HUES48 (cell line): ENCODE measurements around the gene ZFYVE26.

Source experiments
- H3K27ac ChIP-seq: one replicate; pipeline ENCODE4 v1.7.0; 2013; ENCODE audit warnings: low read depth, low read length, inconsistent platforms
- H3K27me3 ChIP-seq: 2 replicates; pipeline ENCODE4 v1.6.1; 2013; ENCODE audit warnings: mild to moderate bottlenecking, low read length; ENCODE audit not compliant: control insufficient read depth, insufficient read depth
- H3K36me3 ChIP-seq: 2 replicates; pipeline ENCODE4 v1.6.1; 2013; ENCODE audit warnings: low read length; ENCODE audit not compliant: control insufficient read depth, insufficient read depth
- H3K4me1 ChIP-seq: 2 replicates; pipeline ENCODE4 v1.6.1; 2013; ENCODE audit warnings: mild to moderate bottlenecking, low read length; ENCODE audit not compliant: control insufficient read depth, insufficient read depth
- H3K4me3 ChIP-seq: 2 replicates; pipeline ENCODE4 v1.5.1; 2013; ENCODE audit warnings: mild to moderate bottlenecking, low read depth, low read length
- H3K9ac ChIP-seq: 2 replicates; pipeline ENCODE4 v1.6.1; 2013; ENCODE audit warnings: mild to moderate bottlenecking, low read depth, low read length, moderate library complexity
- H3K9me3 ChIP-seq: 2 replicates; pipeline ENCODE4 v1.6.1; 2013; ENCODE audit warnings: low read length; ENCODE audit not compliant: control insufficient read depth, insufficient read depth

ZFYVE26 gene

GRCh38 chr14:67768219-67768618, 48.2 kb downstream of the ZFYVE26 start:
- no peaks in the 10 kb centered on the region for H3K27me3 ChIP-seq
- H3K27ac ChIP-seq = no peak overlapping the region
- H3K4me1 ChIP-seq = no peaks in the 10 kb centered on the region
- H3K9me3 ChIP-seq = no peaks in the 10 kb centered on the region
- no peak overlapping the region for H3K9ac ChIP-seq
- H3K4me3 ChIP-seq = no peak overlapping the region
- peaks cover 97% of the 10 kb centered on the region for H3K36me3 ChIP-seq

- Histone ChIP-seq H3K4me1 (no peaks in the 10 kb centered on the region), H3K9me3 (no peaks in the 10 kb centered on the region), H3K27me3 (no peaks in the 10 kb centered on the region), H3K9ac (no peak overlapping the region), H3K4me3 (no peak overlapping the region), H3K27ac (no peak overlapping the region), H3K36me3 (peaks cover 95% of the 10 kb centered on the region)
Measured at GRCh38 chr14:67766035-67766680, 50.2 kb downstream of the ZFYVE26 start.

DNA sequence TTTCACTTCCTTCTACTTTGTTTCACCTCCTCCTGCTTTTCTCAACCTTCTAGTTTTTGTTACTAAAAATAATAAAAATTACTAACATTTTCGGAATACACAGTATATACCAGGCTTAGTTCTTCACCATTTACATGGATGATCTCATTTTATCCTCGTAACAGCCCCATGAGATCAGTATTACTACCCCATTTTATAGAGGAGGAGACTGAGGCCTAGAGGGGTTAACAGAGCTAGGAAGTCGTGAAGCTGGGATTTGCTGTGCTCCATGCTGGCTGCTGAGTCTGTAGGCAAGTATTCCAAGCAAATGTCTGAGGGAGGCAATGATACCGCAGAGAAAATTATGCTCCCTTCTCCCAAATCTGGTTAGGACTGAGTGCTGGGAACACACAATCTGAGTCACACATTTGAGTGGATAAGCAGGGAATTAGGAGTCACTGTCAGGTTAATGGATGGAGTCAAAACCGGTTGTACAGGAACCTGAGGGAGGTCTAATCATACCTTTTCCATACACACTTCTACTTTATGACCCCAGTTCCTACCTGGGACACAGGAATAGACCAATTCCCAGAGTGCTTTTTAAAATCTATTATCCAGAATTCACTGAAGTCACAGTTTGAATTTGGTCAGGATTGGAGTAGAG, 51.1 kb downstream of the ZFYVE26 start:
- Histone ChIP-seq H3K36me3 (peaks cover 95% of the 10 kb centered on the region), H3K9ac (no peak overlapping the region), H3K4me3 (no peak overlapping the region)

GRCh38 chr14:67764496-67764895, 51.9 kb downstream of the ZFYVE26 start:
- no peak overlapping the region for H3K9ac ChIP-seq
- no peaks in the 10 kb centered on the region for H3K4me1 ChIP-seq
- peaks cover 96% of the 10 kb centered on the region for H3K36me3 ChIP-seq
- H3K9me3 ChIP-seq = no peaks in the 10 kb centered on the region
- H3K27me3 ChIP-seq = no peaks in the 10 kb centered on the region
- H3K4me3 ChIP-seq = no peak overlapping the region
- no peak overlapping the region for H3K27ac ChIP-seq

More for the DNA sequence above, 51.1 kb downstream of the ZFYVE26 start:
- H3K9me3 ChIP-seq = no peaks in the 10 kb centered on the region
- H3K27ac ChIP-seq = no peak overlapping the region
- H3K4me1 ChIP-seq = no peaks in the 10 kb centered on the region
- no peaks in the 10 kb centered on the region for H3K27me3 ChIP-seq

DNA sequence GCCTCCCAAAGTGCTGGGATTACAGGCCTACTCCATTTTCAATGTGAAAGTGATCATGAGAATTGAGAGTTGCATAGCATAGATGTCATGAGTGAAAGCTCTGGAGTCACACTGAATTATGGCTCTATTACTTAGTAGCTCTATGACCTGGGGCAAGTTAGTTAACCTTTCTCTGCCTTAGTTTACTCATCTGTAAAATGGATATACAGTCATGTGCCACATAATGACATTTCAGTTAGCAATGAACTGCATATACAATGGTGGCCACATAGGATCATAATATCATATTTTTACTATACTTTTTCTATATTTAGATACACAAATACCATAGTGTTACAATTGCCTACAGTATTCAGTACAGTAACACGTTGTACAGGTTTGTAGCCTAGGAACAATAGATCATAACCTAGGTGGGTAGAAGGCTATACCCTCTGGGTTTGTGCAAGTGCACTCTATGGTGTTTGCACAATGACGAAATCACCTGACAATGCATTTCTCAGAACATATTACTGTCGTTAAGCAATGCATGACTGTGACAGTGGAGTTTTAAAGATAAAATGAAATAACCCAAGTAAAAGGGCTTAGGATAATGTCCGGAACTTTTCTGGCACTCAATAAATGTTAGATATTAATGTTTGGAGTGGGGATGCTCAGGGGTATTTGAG, 53.1 kb downstream of the ZFYVE26 start:
- H3K9ac ChIP-seq = no peak overlapping the region
- H3K36me3 ChIP-seq = peaks cover 84% of the 10 kb centered on the region
- no peaks in the 10 kb centered on the region for H3K9me3 ChIP-seq
- H3K4me1 ChIP-seq = no peaks in the 10 kb centered on the region
- H3K27ac ChIP-seq = no peak overlapping the region
- H3K4me3 ChIP-seq = no peak overlapping the region
- H3K27me3 ChIP-seq = no peaks in the 10 kb centered on the region

GRCh38 chr14:67762051-67762450, 54.3 kb downstream of the ZFYVE26 start:
- Histone ChIP-seq H3K4me3 (no peak overlapping the region), H3K27me3 (no peaks in the 10 kb centered on the region), H3K4me1 (no peaks in the 10 kb centered on the region), H3K9me3 (no peaks in the 10 kb centered on the region), H3K36me3 (peaks cover 72% of the 10 kb centered on the region), H3K9ac (no peak overlapping the region), H3K27ac (no peak overlapping the region)

DNA sequence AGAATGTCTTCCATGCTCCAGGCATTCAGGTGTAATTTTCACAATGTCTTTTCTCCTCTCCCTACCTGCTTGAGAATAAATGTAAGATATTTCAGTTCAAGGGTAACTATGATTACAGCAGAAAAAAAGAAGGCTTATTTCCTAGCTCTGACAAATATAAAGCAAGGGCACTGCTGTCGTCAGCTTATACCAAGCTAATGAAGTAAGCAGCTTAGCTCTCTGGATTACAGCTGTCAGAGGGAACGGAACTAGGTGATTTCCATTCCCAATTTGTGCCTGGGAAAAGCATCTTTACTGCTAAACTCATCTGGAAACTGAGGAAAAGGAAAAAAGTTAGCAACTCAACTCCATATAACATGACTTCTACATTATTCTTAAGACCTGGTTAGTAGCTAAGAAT, 56.5 kb downstream of the ZFYVE26 start:
- no peaks in the 10 kb centered on the region for H3K27me3 ChIP-seq

DNA sequence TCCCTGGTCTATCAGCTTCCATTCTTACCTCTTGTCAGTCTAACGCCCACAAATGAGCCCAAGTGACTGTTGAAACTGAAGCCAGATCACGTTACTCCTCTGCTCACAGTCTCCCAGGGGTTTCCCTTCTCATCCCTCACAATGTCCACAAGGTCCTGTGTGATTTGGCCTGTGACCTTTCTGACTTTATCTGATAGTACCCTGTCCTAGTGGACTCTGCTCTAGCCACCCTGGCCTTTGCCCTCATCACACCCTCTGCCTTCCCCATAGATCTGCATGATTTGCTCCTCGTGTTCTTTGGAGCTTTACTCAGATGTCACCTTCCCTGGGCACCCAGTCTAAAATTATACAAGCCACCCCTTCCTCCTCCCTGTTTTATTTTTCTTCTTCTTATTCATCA, 59.2 kb downstream of the ZFYVE26 start:
- no peak overlapping the region for H3K9ac ChIP-seq
- H3K4me3 ChIP-seq = no peak overlapping the region
- no peaks in the 10 kb centered on the region for H3K9me3 ChIP-seq
- H3K27me3 ChIP-seq = no peaks in the 10 kb centered on the region
- H3K27ac ChIP-seq = no peak overlapping the region
- no peaks in the 10 kb centered on the region for H3K4me1 ChIP-seq
- H3K36me3 ChIP-seq = peaks cover 65% of the 10 kb centered on the region

More for the DNA sequence above, 56.5 kb downstream of the ZFYVE26 start:
- peaks cover 63% of the 10 kb centered on the region for H3K36me3 ChIP-seq
- H3K9me3 ChIP-seq = no peaks in the 10 kb centered on the region
- no peaks in the 10 kb centered on the region for H3K4me1 ChIP-seq
- no peak overlapping the region for H3K27ac ChIP-seq
- no peak overlapping the region for H3K9ac ChIP-seq
- H3K4me3 ChIP-seq = no peak overlapping the region

- Histone ChIP-seq H3K4me1 (no peaks in the 10 kb centered on the region), H3K27me3 (no peaks in the 10 kb centered on the region), H3K4me3 (no peak overlapping the region), H3K9ac (no peak overlapping the region), H3K36me3 (peaks cover 65% of the 10 kb centered on the region), H3K27ac (no peak overlapping the region), H3K9me3 (no peaks in the 10 kb centered on the region)
Measured at GRCh38 chr14:67756496-67756895, 59.9 kb downstream of the ZFYVE26 start.

DNA sequence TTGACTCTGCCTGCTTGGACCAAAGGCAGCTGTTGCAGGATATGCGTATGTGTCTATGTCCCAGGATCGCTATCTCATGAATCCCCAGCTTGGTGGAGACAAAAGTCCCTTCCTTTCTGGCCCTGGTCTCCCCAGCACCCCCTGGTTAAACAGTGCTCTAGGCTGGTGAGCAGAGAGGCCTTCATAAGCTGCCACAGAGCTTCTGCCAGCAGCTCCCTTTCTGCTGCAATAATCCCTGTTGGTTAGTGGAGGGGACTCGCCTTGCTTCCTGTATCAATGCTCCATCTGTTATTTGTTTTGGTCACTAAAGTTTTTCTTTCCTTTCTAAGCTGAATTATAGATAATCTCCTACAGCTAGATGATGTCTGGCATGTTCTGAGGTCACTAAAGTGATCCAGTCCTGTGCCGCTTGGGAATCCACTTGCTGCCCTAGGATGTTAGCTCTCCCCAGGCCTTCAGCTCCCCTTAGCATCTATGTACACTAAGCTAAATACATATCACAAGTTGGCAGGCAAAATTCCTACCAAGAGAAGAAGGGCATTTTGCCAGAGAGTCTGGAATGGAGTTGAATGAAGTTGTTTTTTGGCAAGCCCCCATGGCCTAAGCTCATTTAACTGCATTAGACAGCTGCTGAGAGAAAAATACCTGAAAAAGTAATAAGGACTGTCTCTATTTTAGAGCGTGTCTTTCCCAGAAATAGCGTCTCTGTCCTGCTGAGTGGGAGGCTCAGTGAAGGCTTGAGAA, 66.9 kb downstream of the ZFYVE26 start:
- Histone ChIP-seq H3K9me3 (no peaks in the 10 kb centered on the region), H3K9ac (no peak overlapping the region), H3K36me3 (peaks cover 71% of the 10 kb centered on the region), H3K27ac (no peak overlapping the region), H3K4me1 (no peaks in the 10 kb centered on the region), H3K27me3 (no peaks in the 10 kb centered on the region), H3K4me3 (no peak overlapping the region)

DNA sequence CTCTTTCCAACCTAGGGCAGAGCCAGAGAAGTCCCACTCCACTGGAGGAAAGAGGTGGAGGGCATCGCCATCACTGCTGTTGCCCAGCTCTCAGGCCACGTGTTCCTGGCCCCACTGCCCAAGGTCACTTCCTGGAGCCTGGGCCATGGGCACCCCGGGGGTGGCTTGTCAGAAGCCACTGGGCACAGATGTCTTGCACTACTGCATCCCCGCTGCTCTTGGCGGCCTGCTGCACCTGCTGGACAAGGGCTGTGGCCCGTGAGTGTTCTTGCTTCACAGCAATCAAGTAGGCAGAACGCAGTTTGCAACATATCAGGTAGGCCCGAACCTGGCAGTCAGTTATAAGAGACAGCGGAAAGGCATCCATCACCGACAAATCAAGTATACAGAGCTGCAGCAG, 68.1 kb downstream of the ZFYVE26 start:
- H3K36me3 ChIP-seq = peaks cover 59% of the 10 kb centered on the region
- no peak overlapping the region for H3K27ac ChIP-seq

More for the DNA sequence above, 68.1 kb downstream of the ZFYVE26 start:
- Histone ChIP-seq H3K9ac (no peak overlapping the region), H3K27me3 (no peaks in the 10 kb centered on the region), H3K9me3 (no peaks in the 10 kb centered on the region), H3K4me1 (no peaks in the 10 kb centered on the region), H3K4me3 (no peak overlapping the region)
